Pancreas (tissue), 10 donors: ENCODE measurements around the gene NCR1. TPM values are rescaled to one million over a fixed set of nuclear protein-coding genes. Genes with fewer than 3 reads are reported as not detected.
"Not testable (repeated sequence)": the region's sequence is repeated elsewhere in the genome, so short reads cannot be mapped to it uniquely, and the experiment has no call there.

ENCODE experiments used
- ATAC-seq, 4 donors: fragments of 200-7000 bp; cut with Tn5 transposase; one replicate each; pipeline versions ENCODE4 v1.8.0 to v1.9.1; 2020; ENCODE audit warnings: mild to moderate bottlenecking in 4 of 4, moderate library complexity in 4 of 4
- DNase-seq, 6 donors: peaks; one replicate each; pipeline ENCODE4 v3.0.0-alpha.2; 2020
- FAIRE-seq: peaks from 2 replicates; lab custom pipeline; 2012; peaks lifted over from hg19 to GRCh38; lab: Jason Lieb, UNC
- H3K27ac ChIP-seq, 4 donors: fragments of 200-600 bp; sonication (generic); 1 replicate in 3 of 4; 2 replicates in 1 of 4; pipeline versions ENCODE4 v1.5.0 to v1.8.0; 2020
- H3K27me3 ChIP-seq, 4 donors: fragments of 200-600 bp; one replicate each; pipeline ENCODE4 v1.8.0; 2021
- H3K36me3 ChIP-seq, 3 donors: fragments of 200-600 bp; sonication (generic) in 1 of 3; one replicate each; pipeline versions ENCODE4 v1.5.0 to v1.8.0; 2020 to 2021
- H3K4me1 ChIP-seq, 3 donors: fragments of 200-600 bp; one replicate each; pipeline ENCODE4 v1.8.0; 2021
- H3K4me3 ChIP-seq, 4 donors: fragments of 200-600 bp; sonication (generic) in 2 of 4; one replicate each; pipeline versions ENCODE4 v1.5.0 to v1.8.0; 2020 to 2021
- H3K9me3 ChIP-seq, 4 donors: fragments of 200-600 bp; one replicate each; pipeline ENCODE4 v1.8.0; 2021
- WGBS, 2 donors: extraction: QIAGEN DNeasy Blood & Tissue Kit; methylation state at CpG; one replicate each; pipeline ENCODE4 v1.1.7; 2013; 5-methylcytosine and 5-hydroxymethylcytosine counted together
- intact Hi-C, 3 donors: fragments of 100-400 bp; cut with DNase I; formaldehyde crosslinking; loops; one replicate each; pipeline versions ENCODE4 v1.11.1 to v1.14.2; 2022
- polyA plus RNA-seq, 2 donors: library from polyadenylated mRNA; stranded (reverse); fragments of 200-250 nt; gene quantifications; one replicate each; pipeline ENCODE4 v1.2.3, GENCODE V29; 2013
- total RNA-seq, 6 donors: library from RNA; stranded (reverse); fragmentation: NEBNext Ultra II Directional in 4 of 6; extraction: Animal tissue kit (Norgen Biotek cat#: 25700) in 4 of 6; gene quantifications; one replicate each; pipeline versions ENCODE4 v1.2.1 to v1.2.4, GENCODE V29; 2021 to 2023
- TF ChIP-seq, protein P1 (sequence below), 4 donors: fragments of 200-600 bp; sonication (generic) in 3 of 4; IDR thresholded peaks; one replicate each; pipeline versions ENCODE4 v1.5.0 to v1.8.0; 2021; ENCODE audit warnings: antibody characterized with exemption in 4 of 4
- donor health status: healthy with polysubstance abuse.
- donor health status: DM: no; HTN: no; CAD: no; lungs with moderate emphysema.
- donor health status: DM: no; HTN: no; CAD: no.
- donor health status: control.
- donor health status: control.
- donor health status: Bipolar disorder and iron deficiency.
- donor health status: DM: yes; HTN: yes; CAD: no.
- donor health status: DM: no; HTN: no; CAD: no.
- donor health status: DM: no; HTN: no; CAD: no.
- donor health status: DM: yes; HTN: yes; CAD: no.

NCR1 gene
- total and polyA plus RNA-seq, 8 donors, result 0.31 TPM; not detected in 7

DNA sequence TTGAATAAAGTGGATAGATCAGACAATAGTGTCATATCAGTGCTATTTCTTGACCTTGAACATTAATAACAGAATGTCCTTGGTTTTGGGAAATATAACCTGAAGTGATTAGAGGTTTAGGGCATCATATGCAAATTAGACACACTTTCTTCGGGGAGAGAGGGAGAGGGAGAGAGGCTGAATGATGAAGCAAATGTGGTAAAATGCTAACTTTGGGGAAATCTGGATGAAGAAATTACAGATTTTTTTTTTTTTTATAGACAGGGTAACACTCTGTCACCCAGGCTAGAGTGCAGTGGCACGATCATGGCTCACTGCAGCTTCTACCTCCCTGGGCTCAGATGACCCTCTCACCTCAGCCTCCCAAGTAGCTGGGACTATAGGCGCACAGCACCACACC lies 3.9 kb upstream of the NCR1 start:
- TF ChIP-seq, protein P1, sequence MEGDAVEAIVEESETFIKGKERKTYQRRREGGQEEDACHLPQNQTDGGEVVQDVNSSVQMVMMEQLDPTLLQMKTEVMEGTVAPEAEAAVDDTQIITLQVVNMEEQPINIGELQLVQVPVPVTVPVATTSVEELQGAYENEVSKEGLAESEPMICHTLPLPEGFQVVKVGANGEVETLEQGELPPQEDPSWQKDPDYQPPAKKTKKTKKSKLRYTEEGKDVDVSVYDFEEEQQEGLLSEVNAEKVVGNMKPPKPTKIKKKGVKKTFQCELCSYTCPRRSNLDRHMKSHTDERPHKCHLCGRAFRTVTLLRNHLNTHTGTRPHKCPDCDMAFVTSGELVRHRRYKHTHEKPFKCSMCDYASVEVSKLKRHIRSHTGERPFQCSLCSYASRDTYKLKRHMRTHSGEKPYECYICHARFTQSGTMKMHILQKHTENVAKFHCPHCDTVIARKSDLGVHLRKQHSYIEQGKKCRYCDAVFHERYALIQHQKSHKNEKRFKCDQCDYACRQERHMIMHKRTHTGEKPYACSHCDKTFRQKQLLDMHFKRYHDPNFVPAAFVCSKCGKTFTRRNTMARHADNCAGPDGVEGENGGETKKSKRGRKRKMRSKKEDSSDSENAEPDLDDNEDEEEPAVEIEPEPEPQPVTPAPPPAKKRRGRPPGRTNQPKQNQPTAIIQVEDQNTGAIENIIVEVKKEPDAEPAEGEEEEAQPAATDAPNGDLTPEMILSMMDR (IDR thresholded peaks at IDR 0.05), result no peak
- WGBS, 2 donors, result 54 to 75% methylated on average over 3 of the region's 3 CpGs
- no peak for FAIRE-seq
- no peaks in the 10 kb centered on the region for H3K36me3 ChIP-seq
- no peak overlapping the region for H3K27ac ChIP-seq
- no peak for ATAC-seq
- H3K27me3 ChIP-seq, result no peaks in the 10 kb centered on the region
- DNase-seq, result no peak
- H3K9me3 ChIP-seq, result no peaks in the 10 kb centered on the region
- no peak overlapping the region for H3K4me3 ChIP-seq
- intact Hi-C loops, result no loop called here
- H3K4me1 ChIP-seq, result no peaks in the 10 kb centered on the region

DNA sequence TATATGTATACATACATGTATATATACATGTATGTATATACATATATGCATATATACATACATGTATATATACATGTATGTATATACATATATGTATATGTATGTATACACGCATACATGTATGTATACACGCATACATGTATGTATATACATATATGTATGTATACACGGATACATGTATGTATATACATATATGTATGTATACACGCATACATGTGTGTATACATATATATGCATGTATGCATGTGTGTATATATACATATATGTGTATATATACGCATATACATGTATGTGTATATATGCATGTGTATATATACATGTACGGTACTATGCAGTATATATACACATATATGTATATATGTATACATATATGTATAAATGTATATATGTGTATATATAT lies 2.6 kb upstream of the NCR1 start:
- DNase-seq, result no peak
- Histone ChIP-seq H3K4me3 (no peak overlapping the region), H3K4me1 (no peaks in the 10 kb centered on the region), H3K36me3 (no peaks in the 10 kb centered on the region), H3K27me3 (no peaks in the 10 kb centered on the region), H3K27ac (no peak overlapping the region), H3K9me3 (no peaks in the 10 kb centered on the region)
- ATAC-seq, result no peak
- intact Hi-C loops, result no loop called here
- WGBS, 2 donors, result 77 to 88% methylated on average over 6 of the region's 6 CpGs
- FAIRE-seq, result peak; percentile 20
- TF ChIP-seq, protein P1 (IDR thresholded peaks at IDR 0.05), result no peak

DNA sequence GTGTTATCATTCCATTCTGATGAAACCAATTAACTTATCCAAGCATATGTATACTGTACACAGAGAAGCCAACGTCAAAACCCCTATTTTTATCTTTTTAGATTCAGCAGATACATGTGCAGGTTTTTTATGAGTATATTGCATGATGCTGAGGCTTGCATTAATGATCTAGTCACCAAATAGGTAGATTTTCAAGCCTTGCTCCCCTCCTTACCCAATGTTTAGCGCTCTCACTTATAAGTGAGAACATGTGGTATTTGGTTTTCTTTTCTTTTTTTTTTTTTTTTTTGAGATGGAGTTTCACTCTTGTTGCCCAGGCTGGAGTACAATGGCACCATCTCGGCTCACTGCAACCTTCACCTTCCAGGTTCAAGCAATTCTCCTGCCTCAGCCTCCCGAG lies 1.7 kb upstream of the NCR1 start:
- H3K4me1 ChIP-seq, H3K4me3 ChIP-seq, FAIRE-seq, H3K27me3 ChIP-seq, H3K9me3 ChIP-seq, intact Hi-C loops, H3K36me3 ChIP-seq, H3K27ac ChIP-seq, DNase-seq, ATAC-seq: not testable (repeated sequence)
- 63 to 67% methylated on average over 4 of the region's 4 CpGs for WGBS, 2 donors

DNA sequence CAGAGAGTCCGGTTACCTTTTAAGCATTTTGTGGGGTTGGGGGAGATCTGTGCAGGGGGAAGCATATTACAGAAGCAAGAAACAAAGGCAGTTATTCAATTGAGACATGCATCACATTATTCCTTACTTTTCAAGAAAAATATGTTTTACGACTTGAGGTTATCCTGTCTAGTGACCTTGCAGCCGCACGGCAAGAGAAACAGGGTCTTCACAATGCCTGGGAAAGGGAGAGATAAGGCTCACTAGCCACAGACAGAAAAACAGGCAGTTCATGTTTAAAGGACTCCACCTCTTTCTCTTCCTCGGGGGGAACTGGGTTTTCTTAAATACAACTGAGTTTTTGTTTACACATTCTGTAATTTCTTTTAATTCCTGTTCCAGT lies 536 bp upstream of the NCR1 start:
- no peaks in the 10 kb centered on the region for H3K36me3 ChIP-seq
- intact Hi-C loops, result no loop called here
- FAIRE-seq (no peak), ATAC-seq (no peak), DNase-seq (no peak)
- H3K27ac ChIP-seq, result no peak overlapping the region
- H3K4me1 ChIP-seq, result no peaks in the 10 kb centered on the region
- no peak overlapping the region for H3K4me3 ChIP-seq
- 22 to 30% methylated on average over 5 of the region's 5 CpGs for WGBS, 2 donors
- TF ChIP-seq, protein P1 (IDR thresholded peaks at IDR 0.05), result no peak
- H3K9me3 ChIP-seq, result no peaks in the 10 kb centered on the region
- no peaks in the 10 kb centered on the region for H3K27me3 ChIP-seq

GRCh38 chr19:54906819-54907218 lies 871 bp downstream of the NCR1 start:
- Histone ChIP-seq H3K9me3 (no peaks in the 10 kb centered on the region), H3K27me3 (no peaks in the 10 kb centered on the region), H3K4me1 (no peaks in the 10 kb centered on the region), H3K36me3 (no peaks in the 10 kb centered on the region), H3K4me3 (no peak overlapping the region), H3K27ac (no peak overlapping the region)
- ATAC-seq (no peak), DNase-seq (no peak), FAIRE-seq (no peak)
- WGBS, 2 donors, result 58 to 71% methylated on average over 7 of the region's 7 CpGs
- TF ChIP-seq, protein P1 (IDR thresholded peaks at IDR 0.05), result no peak
- intact Hi-C loops, result no loop called here

DNA sequence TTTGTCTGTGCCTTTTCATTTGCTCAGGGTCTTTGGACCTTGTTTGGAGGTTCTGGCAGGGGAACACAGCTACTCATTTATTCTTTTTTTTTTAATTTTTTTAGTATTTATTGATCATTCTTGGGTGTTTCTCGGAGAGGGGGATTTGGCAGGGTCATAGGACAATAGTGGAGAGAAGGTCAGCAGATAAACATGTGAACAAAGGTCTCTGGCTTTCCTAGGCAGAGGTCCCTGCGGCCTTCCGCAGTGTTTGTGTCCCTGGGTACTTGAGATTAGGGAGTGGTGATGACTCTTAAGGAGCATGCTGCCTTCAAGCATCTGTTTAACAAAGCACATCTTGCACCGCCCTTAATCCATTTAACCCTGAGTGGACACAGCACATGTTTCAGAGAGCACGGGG lies 2.0 kb downstream of the NCR1 start:
- H3K27ac ChIP-seq, intact Hi-C loops, H3K9me3 ChIP-seq, H3K36me3 ChIP-seq, H3K4me3 ChIP-seq, H3K4me1 ChIP-seq, H3K27me3 ChIP-seq, DNase-seq, ATAC-seq, FAIRE-seq: not testable (repeated sequence)
- WGBS, 2 donors, result 30 to 44% methylated on average over 3 of the region's 5 CpGs
